D721Med (cell line): ENCODE measurements around the gene DICER1.
"Not testable (repeated sequence)": the region's sequence is repeated elsewhere in the genome, so short reads cannot be mapped to it uniquely, and the experiment has no call there.

Source experiments
- DNase-seq: peaks from one replicate; pipeline ENCODE4 v3.0.0; 2011; ENCODE audit warnings: low spot score; ENCODE audit not compliant: insufficient read length
- FAIRE-seq: peaks from 2 replicates; lab custom pipeline; 2011; peaks lifted over from hg19 to GRCh38; lab: Jason Lieb, UNC
- CTCF ChIP-seq: IDR thresholded peaks from 2 replicates; pipeline ENCODE4 v1.5.1; 2012; ENCODE audit warnings: mild to moderate bottlenecking, control low read depth; ENCODE audit not compliant: insufficient read depth; ENCODE audit errors: missing control alignments

DICER1 gene

GRCh38 chr14:95141684-95142083, 15.6 kb downstream of the DICER1 start:
- FAIRE-seq = no peak
- DNase-seq = no peak
- TF ChIP-seq CTCF = no peak

- TF ChIP-seq CTCF = no peak
- DNase-seq (no peak), FAIRE-seq (peak; percentile 77)
Measured at GRCh38 chr14:95140060-95140858, 17.1 kb downstream of the DICER1 start.

- DNase-seq = no peak
- TF ChIP-seq CTCF = no peak
- no peak for FAIRE-seq
Measured at GRCh38 chr14:95138876-95139275, 18.5 kb downstream of the DICER1 start.

GRCh38 chr14:95138455-95138854, 18.9 kb downstream of the DICER1 start:
- DNase-seq, FAIRE-seq: not testable (repeated sequence)

GRCh38 chr14:95137804-95138167, 19.5 kb downstream of the DICER1 start:
- TF ChIP-seq CTCF = no peak
- DNase-seq = no peak

GRCh38 chr14:95137164-95137803, 20.0 kb downstream of the DICER1 start:
- FAIRE-seq = no peak
- no peak for TF ChIP-seq CTCF
- no peak for DNase-seq

More at GRCh38 chr14:95137804-95138167, 19.5 kb downstream of the DICER1 start:
- FAIRE-seq = no peak

GRCh38 chr14:95136631-95137030, 20.7 kb downstream of the DICER1 start:
- TF ChIP-seq CTCF = no peak
- no peak for DNase-seq
- no peak for FAIRE-seq
